A549 (cell line): ENCODE data around the gene ODAD3. TPM values are rescaled to one million over a fixed set of nuclear protein-coding genes. Genes with fewer than 3 reads are reported as not detected.
A peak's percentile ranks its signal among the peaks of the same experiment; 100 is the strongest.

Source experiments
- ATAC-seq, 2 experiments: fragments of 200-7000 bp in 1 of 2; fragments of >200 bp in 1 of 2; cut with Nextera tagmentation in 1 of 2; cut with Tn5 transposase in 1 of 2; 3 replicates each; pipeline versions ENCODE4 v1.8.0 to v1.9.1; 2018 to 2020; ENCODE audit warnings: mild to moderate bottlenecking in 1 of 2, moderate library complexity in 1 of 2
- CTCF ChIA-PET: fragments of 300-600 bp; sonication (Branson Sonifier 250); formaldehyde crosslinking; extraction: SDS; loops from one replicate; lab custom pipeline; 2021; ENCODE audit warnings: antibody characterized with exemption, inconsistent platforms; lab: Yijun Ruan, JAX
- POLR2A ChIA-PET: fragments of 350-600 bp; formaldehyde crosslinking; extraction: SDS; loops from one replicate; lab custom pipeline; 2021; ENCODE audit warnings: antibody characterized with exemption, inconsistent platforms; lab: Yijun Ruan, JAX
- DNase-seq, 2 experiments: peaks; one replicate each; pipeline versions ENCODE4 v3.0.0 to v3.0.0-alpha.2; 2011 to 2016; ENCODE audit warnings: low read depth in 1 of 2, low spot score in 1 of 2
- FAIRE-seq: peaks from 2 replicates; lab custom pipeline; 2011; peaks lifted over from hg19 to GRCh38; lab: Jason Lieb, UNC
- H3K27ac ChIP-seq, 2 experiments: fragments of >200 bp; sonication (Bioruptor Twin); formaldehyde crosslinking; 3 replicates each; pipeline ENCODE4 v1.5.1; 2016 to 2017
- H3K4me1 ChIP-seq: fragments of >200 bp; sonication (Bioruptor Twin); formaldehyde crosslinking; 3 replicates; pipeline ENCODE4 v1.6.1; 2016
- H3K4me2 ChIP-seq: fragments of >200 bp; sonication (Bioruptor Twin); formaldehyde crosslinking; 3 replicates; pipeline ENCODE4 v1.6.1; 2016
- H3K4me3 ChIP-seq: fragments of >200 bp; sonication (Bioruptor Twin); formaldehyde crosslinking; 3 replicates; pipeline ENCODE4 v1.5.1; 2016
- H3K9me3 ChIP-seq: fragments of >200 bp; sonication (Bioruptor Twin); formaldehyde crosslinking; 3 replicates; pipeline ENCODE4 v1.6.1; 2016
- CBX8 ChIP-seq: fragments of 200-600 bp; sonication (generic); IDR thresholded peaks from 2 replicates; pipeline ENCODE4 v1.6.1; 2016
- CHD2 ChIP-seq: fragments of 150-350 bp; IDR thresholded peaks from 2 replicates; pipeline ENCODE4 v1.6.1; 2014; ENCODE audit warnings: low read length; ENCODE audit not compliant: partially characterized antibody
- CTCF ChIP-seq: fragments of >200 bp; sonication (Bioruptor Twin); formaldehyde crosslinking; IDR thresholded peaks from 3 replicates; pipeline ENCODE4 v1.5.1; 2016
- EHF ChIP-seq: fragments of 250-450 bp; sonication (Bioruptor Pico); IDR thresholded peaks from 2 replicates; pipeline ENCODE4 v1.5.0; 2020; ENCODE audit warnings: mild to moderate bottlenecking
- FOSB ChIP-seq: fragments of 250-450 bp; sonication (Bioruptor Pico); IDR thresholded peaks from 2 replicates; pipeline ENCODE4 v1.5.0; 2020; ENCODE audit warnings: mild to moderate bottlenecking, moderate library complexity
- FOSL2 ChIP-seq, 2 experiments: fragments of 450-650 bp in 1 of 2; fragments of >200 bp in 1 of 2; sonication (Bioruptor Twin) in 1 of 2; formaldehyde crosslinking; IDR thresholded peaks; 2 replicates each; pipeline versions ENCODE4 v1.5.0 to v1.6.1; 2016 to 2020; ENCODE audit warnings: mild to moderate bottlenecking in 1 of 2, moderate library complexity in 1 of 2
- FOXS1 ChIP-seq: fragments of 250-450 bp; sonication (Bioruptor Pico); IDR thresholded peaks from 2 replicates; pipeline ENCODE4 v1.5.0; 2020; ENCODE audit warnings: mild to moderate bottlenecking, moderate library complexity
- HES2 ChIP-seq: fragments of >200 bp; sonication (Bioruptor Twin); formaldehyde crosslinking; IDR thresholded peaks from 2 replicates; pipeline ENCODE4 v1.6.1; 2016
- HEYL ChIP-seq: fragments of 250-450 bp; sonication (Bioruptor Pico); IDR thresholded peaks from 2 replicates; pipeline ENCODE4 v1.8.0; 2021; ENCODE audit warnings: mild to moderate bottlenecking, moderate library complexity
- JUN ChIP-seq, 2 experiments: fragments of >200 bp; sonication (Bioruptor Twin); formaldehyde crosslinking; IDR thresholded peaks; 2 replicates in 1 of 2; 3 replicates in 1 of 2; pipeline ENCODE4 v1.6.1; 2016 to 2017
- JUNB ChIP-seq: fragments of >200 bp; sonication (Bioruptor Twin); formaldehyde crosslinking; IDR thresholded peaks from 2 replicates; pipeline ENCODE4 v1.6.1; 2016
- MAX ChIP-seq: IDR thresholded peaks from 2 replicates; pipeline ENCODE4 v1.6.1; 2012
- NR3C1 ChIP-seq: fragments of >200 bp; sonication (Bioruptor Twin); formaldehyde crosslinking; IDR thresholded peaks from 3 replicates; pipeline ENCODE4 v1.6.1; 2017
- RAD21 ChIP-seq, 2 experiments: fragments of >200 bp in 1 of 2; sonication (Bioruptor Twin) in 1 of 2; formaldehyde crosslinking in 1 of 2; IDR thresholded peaks in 1 of 2; conservative IDR thresholded peaks in 1 of 2; 2 replicates in 1 of 2; 3 replicates in 1 of 2; pipeline ENCODE4 v1.6.1; 2012 to 2018; ENCODE audit warnings: inconsistent platforms in 1 of 2
- RFX5 ChIP-seq: fragments of 450-650 bp; IDR thresholded peaks from 2 replicates; pipeline ENCODE4 v1.7.1; 2014; ENCODE audit warnings: antibody characterized with exemption, mild to moderate bottlenecking, moderate library complexity
- RNF2 ChIP-seq: fragments of 200-600 bp; sonication (generic); IDR thresholded peaks from 2 replicates; pipeline ENCODE4 v1.6.1; 2016; ENCODE audit warnings: low read depth, mild to moderate bottlenecking, antibody characterized with exemption, moderate library complexity, borderline replicate concordance
- SMC3 ChIP-seq: fragments of >200 bp; sonication (Bioruptor Twin); formaldehyde crosslinking; IDR thresholded peaks from 3 replicates; pipeline ENCODE4 v1.6.1; 2018; ENCODE audit warnings: inconsistent platforms
- SREBF2 ChIP-seq: fragments of 450-650 bp; IDR thresholded peaks from 2 replicates; pipeline ENCODE4 v1.6.1; 2014; ENCODE audit warnings: mild to moderate bottlenecking, moderate library complexity
- TFCP2L1 ChIP-seq: fragments of 250-450 bp; sonication (Bioruptor Pico); IDR thresholded peaks from 2 replicates; pipeline ENCODE4 v1.5.0; 2021; ENCODE audit warnings: mild to moderate bottlenecking
- ZFP36 ChIP-seq: fragments of 450-650 bp; IDR thresholded peaks from 2 replicates; pipeline ENCODE4 v1.6.1; 2014; ENCODE audit warnings: borderline replicate concordance; ENCODE audit not compliant: partially characterized antibody
- WGBS: methylation state at CpG from one replicate; pipeline ENCODE4 v1.1.6; 2017; ENCODE audit errors: missing lambda C conversion rate; 5-methylcytosine and 5-hydroxymethylcytosine counted together
- polyA plus RNA-seq, 4 experiments: library from polyadenylated mRNA; depleted of rRNA in 3 of 4; stranded (reverse); fragments of >200 nt; fragmentation: RNase III in 1 of 4; extraction: RNeasy Plus Mini Kit Qiagen cat#74134 plus additional on column Dnase treatment in 1 of 4; gene quantifications; 2 replicates in 3 of 4; 3 replicates in 1 of 4; pipeline ENCODE4 v1.2.3, GENCODE V29; 2011 to 2017

The ODAD3 gene
- polyA plus RNA-seq, 2 of the 4 experiments (the other 2 are of a cell fraction) = 0.70 to 0.99 TPM

- DNase-seq (peak; percentile 62 to 72), ATAC-seq (no peak), FAIRE-seq (no peak)
- CTCF ChIA-PET = interaction anchor here (0.9 to 4.9 kb wide), 5 partner anchors 15 to 104 kb away, joined by 3 to 28 read pairs (median 4); partner anchors contain the start of genes CCDC159, TMEM205 and TSPAN16
- Histone ChIP-seq H3K4me2 (peak overlapping the region; percentile 58), H3K4me1 (peaks cover 52% of the 10 kb centered on the region), H3K4me3 (no peak overlapping the region), H3K27ac (peak overlapping the region; percentile 61 to 85; a peak in 5 of 6 replicates), H3K9me3 (no peaks in the 10 kb centered on the region)
- POLR2A ChIA-PET = interaction anchor here (0.7 kb wide), 1 partner anchor 32 kb away, joined by 4 read pairs; the partner anchor contains the start of genes CCDC159 and TMEM205
- WGBS = 0% methylated on average over 2 of the region's 8 CpGs
- TF ChIP-seq RAD21 (conservative IDR thresholded peaks at IDR 0.05 in 1 of 2, IDR thresholded peaks at IDR 0.05 in 1 of 2) = peak; percentile 40 to 57; a peak in 4 of 5 replicates
- TF ChIP-seq ZFP36 = no peak
- TF ChIP-seq JUN (IDR thresholded peaks at IDR 0.05) = peak in 1 of 2 experiments; percentile 23; a peak in 1 of 5 replicates
- peak; percentile 46 for TF ChIP-seq CTCF
- TF ChIP-seq FOXS1 (CRISPR knock-in tag) = no peak
- peak; percentile 45; the same call in 1 of the 2 replicates for TF ChIP-seq FOSL2 (IDR thresholded peaks at IDR 0.05)
- TF ChIP-seq FOSL2 (CRISPR knock-in tag; IDR thresholded peaks at IDR 0.05) = peak; percentile 71
- TF ChIP-seq HES2 = no peak
- TF ChIP-seq JUNB = peak; percentile 42; the same call in 1 of the 2 replicates
- TF ChIP-seq TFCP2L1 (CRISPR knock-in tag) = no peak
- TF ChIP-seq SMC3 = peak; percentile 37; the same call in 2 of the 3 replicates
- TF ChIP-seq RNF2 = no peak
Observed at GRCh38 chr19:11378319-11379189, 56.4 kb downstream of the ODAD3 start.

GRCh38 chr19:11377756-11378155 lies 57.2 kb downstream of the ODAD3 start:
- 70% methylated on average over 3 of the region's 3 CpGs for WGBS
- POLR2A ChIA-PET = interaction anchor here (0.7 kb wide), 1 partner anchor 31 kb away, joined by 4 read pairs; the partner anchor contains the start of genes CCDC159 and TMEM205
- CTCF ChIA-PET = interaction anchor here (0.9 to 4.9 kb wide), 7 partner anchors 10 to 105 kb away, joined by 3 to 28 read pairs (median 4); partner anchors contain the start of genes CCDC159, TMEM205 and TSPAN16
- Histone ChIP-seq H3K9me3 (no peaks in the 10 kb centered on the region), H3K4me3 (no peak overlapping the region), H3K4me1 (peaks cover 52% of the 10 kb centered on the region), H3K4me2 (peak overlapping the region; percentile 58), H3K27ac (peak overlapping the region; percentile 61 to 85; a peak in 5 of 6 replicates)
- FAIRE-seq (no peak), DNase-seq (no peak), ATAC-seq (no peak)
- TF ChIP-seq CBX8 = no peak
- TF ChIP-seq RFX5 = no peak
- TF ChIP-seq JUNB = no peak
- TF ChIP-seq EHF = no peak
- TF ChIP-seq FOSB (CRISPR knock-in tag) = no peak
- no peak for TF ChIP-seq CHD2
- TF ChIP-seq NR3C1 = no peak
- no peak for TF ChIP-seq MAX
- no peak for TF ChIP-seq SREBF2
- no peak for TF ChIP-seq HEYL (CRISPR knock-in tag)
